Tibial nerve (tissue), 4 donors: ENCODE data around the gene SCAF11. TPM values are rescaled to one million over a fixed set of nuclear protein-coding genes. Genes with fewer than 3 reads are reported as not detected.

Experiments
- DNase-seq, 2 donors: peaks; one replicate each; pipeline ENCODE4 v3.0.0-alpha.2; 2019; ENCODE audit warnings: low spot score in 2 of 2
- H3K27ac ChIP-seq, 4 donors: fragments of 200-600 bp; sonication (generic) in 3 of 4; one replicate each; pipeline ENCODE4 v1.5.1; 2017 to 2019; ENCODE audit warnings: mild to moderate bottlenecking in 1 of 4
- H3K27me3 ChIP-seq, 2 donors: fragments of 200-600 bp; sonication (generic) in 1 of 2; one replicate each; pipeline versions ENCODE4 v1.5.1 to v1.6.0; 2017 to 2019
- H3K36me3 ChIP-seq, 3 donors: fragments of 200-600 bp; sonication (generic); one replicate each; pipeline ENCODE4 v1.5.1; 2018 to 2019
- H3K4me1 ChIP-seq, 4 donors: fragments of 200-600 bp; sonication (generic) in 3 of 4; one replicate each; pipeline ENCODE4 v1.5.1; 2017 to 2019
- H3K4me3 ChIP-seq, 4 donors: fragments of 200-600 bp; sonication (generic) in 3 of 4; one replicate each; pipeline ENCODE4 v1.5.1; 2017 to 2019; ENCODE audit warnings: mild to moderate bottlenecking in 1 of 4, moderate library complexity in 1 of 4
- H3K9me3 ChIP-seq, 4 donors: fragments of 200-600 bp; sonication (generic) in 3 of 4; one replicate each; pipeline ENCODE4 v1.5.1; 2017 to 2019
- CTCF ChIP-seq, 5 experiments: fragments of 200-600 bp in 3 of 5; fragments of 450-650 bp in 2 of 5; sonication (generic) in 3 of 5; IDR thresholded peaks; one replicate each; pipeline ENCODE4 v1.5.1; 2016 to 2019; ENCODE audit warnings: antibody characterized with exemption in 5 of 5, mild to moderate bottlenecking in 3 of 5, moderate library complexity in 2 of 5
- EP300 ChIP-seq, 2 donors: sonication (generic); formaldehyde crosslinking; IDR thresholded peaks; one replicate each; pipeline ENCODE4 v1.6.1; 2017; ENCODE audit warnings: antibody characterized with exemption in 2 of 2, mild to moderate bottlenecking in 1 of 2
- POLR2A ChIP-seq, 2 donors: fragments of 450-650 bp; IDR thresholded peaks; one replicate each; pipeline ENCODE4 v1.6.1; 2017; ENCODE audit warnings: antibody characterized with exemption in 2 of 2, mild to moderate bottlenecking in 2 of 2, moderate library complexity in 2 of 2
- WGBS, 2 donors: methylation state at CpG; one replicate each; pipeline ENCODE4 v1.1.5; 2018; 5-methylcytosine and 5-hydroxymethylcytosine counted together
- total RNA-seq, 4 donors: library from RNA; depleted of rRNA; stranded (reverse); fragments of >200 nt; gene quantifications; one replicate each; pipeline ENCODE4 v1.1.0, GENCODE V29; 2016

SCAF11 gene
- total RNA-seq, 4 donors from 2014 or later = 114 to 169 (median 144) TPM

DNA sequence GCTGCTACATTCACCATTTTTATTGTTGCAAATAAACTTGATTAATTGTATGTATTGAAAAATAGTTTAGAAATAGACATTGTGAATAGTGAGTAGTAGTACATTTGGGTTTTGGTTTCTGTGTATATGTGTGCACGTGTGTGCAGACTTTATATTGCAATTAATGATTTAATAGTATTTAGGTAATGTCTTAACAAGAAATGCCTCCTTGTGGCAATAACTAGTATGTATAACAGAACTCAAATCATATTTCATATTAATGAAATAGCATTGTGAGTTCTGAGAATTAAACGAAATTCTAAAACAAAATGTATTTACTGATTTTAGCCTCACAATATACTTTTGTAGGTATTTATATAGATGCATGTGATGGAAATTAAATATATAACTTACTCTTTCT lies 100.1 kb downstream of the SCAF11 start:
- TF ChIP-seq CTCF (IDR thresholded peaks at IDR 0.05) (no peak), EP300 (IDR thresholded peaks at IDR 0.05) (no peak), POLR2A (IDR thresholded peaks at IDR 0.05) (no peak)
- no peak overlapping the region for H3K4me3 ChIP-seq
- DNase-seq = no peak
- 75 to 76% methylated on average over 2 of the region's 2 CpGs for WGBS, 2 donors
- peaks cover 0 to 48% (median 10%) of the 10 kb centered on the region in 3 donors for H3K36me3 ChIP-seq
- no peak overlapping the region for H3K27ac ChIP-seq
- H3K9me3 ChIP-seq = peaks cover 0 to 2% (median 0%) of the 10 kb centered on the region in 4 donors
- no peaks in the 10 kb centered on the region for H3K27me3 ChIP-seq
- no peaks in the 10 kb centered on the region for H3K4me1 ChIP-seq

DNA sequence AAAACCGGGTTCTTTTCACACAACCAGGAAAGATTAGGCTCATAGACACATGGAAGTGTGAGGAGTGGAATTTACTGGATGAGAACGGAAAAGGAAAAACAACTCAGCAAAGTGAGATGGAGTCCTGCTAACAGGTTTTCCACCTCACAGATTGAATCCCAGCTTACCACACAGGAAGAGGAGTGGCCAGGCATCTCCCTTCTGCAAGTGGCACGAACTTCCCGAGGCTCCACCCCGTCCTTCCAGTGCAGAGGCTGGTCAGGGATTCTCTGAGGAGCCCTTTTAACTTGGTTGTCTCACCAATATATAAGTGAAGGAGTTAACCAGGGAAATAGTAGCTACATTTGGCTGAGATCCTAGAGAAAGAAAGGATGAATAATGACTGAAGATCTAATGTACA lies 102.8 kb downstream of the SCAF11 start:
- 88 to 89% methylated on average over 5 of the region's 5 CpGs for WGBS, 2 donors

GRCh38 chr12:45886685-45887084 lies 103.7 kb downstream of the SCAF11 start:
- Histone ChIP-seq H3K36me3 (peaks cover 0 to 31% (median 10%) of the 10 kb centered on the region in 3 donors), H3K27ac (no peak overlapping the region), H3K4me3 (no peak overlapping the region), H3K9me3 (peaks cover 0 to 2% (median 0%) of the 10 kb centered on the region in 4 donors), H3K4me1 (no peaks in the 10 kb centered on the region), H3K27me3 (no peaks in the 10 kb centered on the region)
- no peak for TF ChIP-seq EP300 (IDR thresholded peaks at IDR 0.05)
- no peak for TF ChIP-seq CTCF (IDR thresholded peaks at IDR 0.05)
- TF ChIP-seq POLR2A (IDR thresholded peaks at IDR 0.05) = no peak
- 95 to 100% methylated on average over 1 of the region's 1 CpG for WGBS, 2 donors
- no peak for DNase-seq

More for the DNA sequence above, 102.8 kb downstream of the SCAF11 start:
- Histone ChIP-seq H3K4me3 (no peak overlapping the region), H3K4me1 (no peaks in the 10 kb centered on the region), H3K9me3 (peaks cover 0 to 2% (median 0%) of the 10 kb centered on the region in 4 donors), H3K27me3 (no peaks in the 10 kb centered on the region), H3K27ac (no peak overlapping the region), H3K36me3 (peaks cover 0 to 32% (median 10%) of the 10 kb centered on the region in 3 donors)
- TF ChIP-seq CTCF (IDR thresholded peaks at IDR 0.05) (no peak), EP300 (IDR thresholded peaks at IDR 0.05) (no peak)
- no peak for DNase-seq

- Histone ChIP-seq H3K9me3 (peaks cover 0 to 2% (median 0%) of the 10 kb centered on the region in 4 donors), H3K4me3 (no peak overlapping the region), H3K36me3 (peaks cover 0 to 42% (median 10%) of the 10 kb centered on the region in 3 donors), H3K27me3 (no peaks in the 10 kb centered on the region), H3K27ac (no peak overlapping the region), H3K4me1 (peaks cover 0 to 11% (median 0%) of the 10 kb centered on the region in 4 donors)
- DNase-seq = no peak
- 86 to 96% methylated on average over 1 of the region's 1 CpG for WGBS, 2 donors
- TF ChIP-seq EP300 (IDR thresholded peaks at IDR 0.05) = no peak
- TF ChIP-seq POLR2A (IDR thresholded peaks at IDR 0.05) = no peak
- no peak for TF ChIP-seq CTCF (IDR thresholded peaks at IDR 0.05)
Observed at GRCh38 chr12:45883187-45883586, 107.2 kb downstream of the SCAF11 start.

- DNase-seq = no peak
- H3K27ac ChIP-seq = no peak overlapping the region
- peaks cover 0 to 11% (median 0%) of the 10 kb centered on the region in 4 donors for H3K4me1 ChIP-seq
- no peaks in the 10 kb centered on the region for H3K27me3 ChIP-seq
- H3K9me3 ChIP-seq = peaks cover 0 to 2% (median 0%) of the 10 kb centered on the region in 4 donors
- 73 to 80% methylated on average over 2 of the region's 2 CpGs for WGBS, 2 donors
- TF ChIP-seq POLR2A (IDR thresholded peaks at IDR 0.05) = no peak
- no peak for TF ChIP-seq CTCF (IDR thresholded peaks at IDR 0.05)
- TF ChIP-seq EP300 (IDR thresholded peaks at IDR 0.05) = no peak
- peaks cover 0 to 46% (median under 1%) of the 10 kb centered on the region in 3 donors for H3K36me3 ChIP-seq
- no peak overlapping the region for H3K4me3 ChIP-seq
Observed at GRCh38 chr12:45880533-45880932, 109.8 kb downstream of the SCAF11 start.
